ENCODE data around the gene GNAI3.

Gene GNAI3

DNA sequence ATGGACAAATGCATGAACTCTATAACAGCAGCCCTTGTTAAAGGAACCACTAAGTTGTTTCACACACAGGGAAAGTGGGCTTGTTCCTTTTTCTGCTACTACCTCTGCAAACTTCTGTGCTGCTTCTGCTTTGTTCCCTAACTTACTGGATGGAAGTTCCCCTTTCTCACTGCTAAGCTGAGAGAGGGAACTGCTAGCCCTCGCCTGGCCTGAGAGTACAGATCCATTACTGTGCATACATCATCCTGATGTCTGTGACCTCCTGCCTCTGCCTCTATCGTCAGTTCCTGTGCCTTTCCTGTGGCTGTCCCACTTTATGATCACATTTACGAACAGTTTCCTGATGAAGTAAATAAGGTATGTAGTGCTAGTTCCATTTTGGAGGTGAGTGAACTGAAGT lies 67.5 kb downstream of the GNAI3 start:
- no peak overlapping the region for H4K91ac ChIP-seq (ENCODE audit: low read depth, low read length, poor library complexity)
- H3K4me1 ChIP-seq (ENCODE audit: control insufficient read depth in 2 of 2, insufficient read depth in 1 of 2, low read depth in 1 of 2, low read length in 2 of 2): peaks cover 16 to 31% of the 10 kb centered on the region in 2 donors
- peak overlapping the region; percentile 56 for H2AFZ ChIP-seq (ENCODE audit: low read length)
- H3K18ac ChIP-seq (ENCODE audit: low read length): no peak overlapping the region
- no peak overlapping the region for H2BK5ac ChIP-seq (ENCODE audit: low read length)
- H3K23ac ChIP-seq (ENCODE audit: low read depth, low read length, poor library complexity): no peak overlapping the region
- no peak overlapping the region for H4K8ac ChIP-seq (ENCODE audit: low read depth, low read length)
- no peaks in the 10 kb centered on the region for H3K27me3 ChIP-seq (ENCODE audit: control insufficient read depth in 3 of 3, insufficient read depth in 3 of 3, low read depth in 1 of 3, low read length in 3 of 3)
- H3K36me3 ChIP-seq (replicated peaks in 1 of 2; ENCODE audit: control insufficient read depth in 2 of 2, insufficient read depth in 2 of 2, low read length in 2 of 2): no peaks in the 10 kb centered on the region
- no CpG with 5 or more reads among the region's 3 CpGs for WGBS, 2 donors (ENCODE audit: extremely low coverage in 2 of 2, insufficient read length in 2 of 2, insufficient replicate concordance in 1 of 2)
- H3K9ac ChIP-seq (ENCODE audit: low read depth, low read length, poor library complexity): no peak overlapping the region
- no peak overlapping the region for H3K27ac ChIP-seq (replicated peaks; ENCODE audit: low read length)
- H2AK5ac ChIP-seq (ENCODE audit: low read depth, low read length): no peak overlapping the region
- no peak overlapping the region for H2BK15ac ChIP-seq (ENCODE audit: low read length)
- H3K4me3 ChIP-seq (ENCODE audit: low read length in 2 of 2): no peak overlapping the region
- no peak overlapping the region for H3K14ac ChIP-seq (ENCODE audit: low read length)
- no peaks in the 10 kb centered on the region for H3K79me1 ChIP-seq (ENCODE audit: low read depth, low read length)
- no peak for DNase-seq (ENCODE audit: low spot score)
- H3K9me3 ChIP-seq (replicated peaks in 1 of 2; ENCODE audit: control insufficient read depth in 2 of 2, insufficient read depth in 1 of 2, low read depth in 1 of 2, low read length in 2 of 2): no peaks in the 10 kb centered on the region
- H3K4me2 ChIP-seq (ENCODE audit: insufficient read depth, low read length, poor library complexity, severe bottlenecking): no peak overlapping the region
- H2BK12ac ChIP-seq (ENCODE audit: low read length): no peak overlapping the region
- no peak overlapping the region for H3K4ac ChIP-seq (ENCODE audit: low read length)
- no peak overlapping the region for H2BK120ac ChIP-seq (ENCODE audit: low read depth, low read length)

DNA sequence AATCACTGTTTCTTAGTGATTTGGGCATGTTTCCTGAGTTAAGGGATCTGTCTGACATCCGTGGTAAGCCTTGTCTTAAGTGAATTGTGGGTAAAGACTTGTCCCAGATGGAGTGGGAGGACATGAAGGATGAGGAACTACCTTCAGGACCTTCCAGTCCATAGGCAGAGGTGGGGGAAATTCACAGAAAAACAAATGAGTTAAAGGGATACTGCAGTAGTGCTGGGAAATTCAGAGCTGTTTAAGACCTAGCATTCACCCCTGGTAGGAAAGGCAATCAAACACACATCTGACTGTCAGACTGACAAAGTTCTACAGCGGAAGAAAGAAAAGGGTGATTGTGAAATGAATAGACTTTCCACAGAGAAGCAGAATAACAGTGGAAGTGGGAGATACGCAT lies 68.0 kb downstream of the GNAI3 start:
- Histone ChIP-seq H3K4ac (ENCODE audit: low read length) (no peak overlapping the region), H3K27ac (replicated peaks; ENCODE audit: low read length) (no peak overlapping the region), H3K4me3 (ENCODE audit: low read length in 2 of 2) (no peak overlapping the region), H3K23ac (ENCODE audit: low read depth, low read length, poor library complexity) (no peak overlapping the region), H2BK12ac (ENCODE audit: low read length) (no peak overlapping the region), H2BK15ac (ENCODE audit: low read length) (no peak overlapping the region), H3K9ac (ENCODE audit: low read depth, low read length, poor library complexity) (no peak overlapping the region), H3K18ac (ENCODE audit: low read length) (no peak overlapping the region), H2AK5ac (ENCODE audit: low read depth, low read length) (no peak overlapping the region), H3K79me1 (ENCODE audit: low read depth, low read length) (peaks cover 3% of the 10 kb centered on the region), H2BK120ac (ENCODE audit: low read depth, low read length) (no peak overlapping the region), H3K4me1 (ENCODE audit: control insufficient read depth in 2 of 2, insufficient read depth in 1 of 2, low read depth in 1 of 2, low read length in 2 of 2) (peaks cover 17 to 35% of the 10 kb centered on the region in 2 donors), H4K91ac (ENCODE audit: low read depth, low read length, poor library complexity) (no peak overlapping the region), H3K36me3 (replicated peaks in 1 of 2; ENCODE audit: control insufficient read depth in 2 of 2, insufficient read depth in 2 of 2, low read length in 2 of 2) (no peaks in the 10 kb centered on the region), H3K9me3 (replicated peaks in 1 of 2; ENCODE audit: control insufficient read depth in 2 of 2, insufficient read depth in 1 of 2, low read depth in 1 of 2, low read length in 2 of 2) (no peaks in the 10 kb centered on the region), H2AFZ (ENCODE audit: low read length) (peak overlapping the region; percentile 56), H2BK5ac (ENCODE audit: low read length) (no peak overlapping the region), H4K8ac (ENCODE audit: low read depth, low read length) (no peak overlapping the region), H3K14ac (ENCODE audit: low read length) (no peak overlapping the region), H3K4me2 (ENCODE audit: insufficient read depth, low read length, poor library complexity, severe bottlenecking) (no peak overlapping the region), H3K27me3 (ENCODE audit: control insufficient read depth in 3 of 3, insufficient read depth in 3 of 3, low read depth in 1 of 3, low read length in 3 of 3) (no peaks in the 10 kb centered on the region)
- no peak for DNase-seq (ENCODE audit: low spot score)
- no CpG with 5 or more reads among the region's 3 CpGs for WGBS, 2 donors (ENCODE audit: extremely low coverage in 2 of 2, insufficient read length in 2 of 2, insufficient replicate concordance in 1 of 2)

DNA sequence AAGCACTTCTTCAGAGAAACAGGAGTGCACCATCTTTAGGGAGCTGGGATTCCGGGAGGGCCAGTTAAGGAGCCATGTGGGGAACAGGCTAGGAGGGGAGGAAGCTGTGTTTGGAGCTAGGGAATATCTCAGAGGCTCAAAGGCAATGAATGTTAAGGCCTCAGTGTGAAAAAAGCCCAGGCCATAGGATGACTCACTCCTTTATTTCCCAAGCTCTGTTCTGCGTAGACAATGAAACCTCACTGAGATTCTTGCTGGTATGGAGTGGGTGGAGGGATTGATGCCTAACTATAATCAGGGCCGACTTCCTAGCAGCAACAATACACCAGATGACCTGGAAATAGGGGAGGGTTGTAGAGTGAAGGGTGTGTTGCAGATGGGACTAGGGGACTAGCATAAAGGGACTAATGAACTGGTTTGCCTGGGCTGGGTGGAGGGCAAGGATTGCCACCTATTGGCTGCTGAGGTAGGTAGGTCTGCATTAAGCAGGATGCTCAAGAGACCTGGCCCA lies 68.9 kb downstream of the GNAI3 start:
- H4K91ac ChIP-seq (ENCODE audit: low read depth, low read length, poor library complexity): no peak overlapping the region
- no peak overlapping the region for H2AK5ac ChIP-seq (ENCODE audit: low read depth, low read length)
- H3K27ac ChIP-seq (replicated peaks; ENCODE audit: low read length): peak overlapping the region; percentile 68
- WGBS, 2 donors (ENCODE audit: extremely low coverage in 2 of 2, insufficient read length in 2 of 2, insufficient replicate concordance in 1 of 2): no CpG with 5 or more reads among the region's 3 CpGs
- H3K9ac ChIP-seq (ENCODE audit: low read depth, low read length, poor library complexity): no peak overlapping the region
- no peak overlapping the region for H2BK5ac ChIP-seq (ENCODE audit: low read length)
- H3K4me1 ChIP-seq (ENCODE audit: control insufficient read depth in 2 of 2, insufficient read depth in 1 of 2, low read depth in 1 of 2, low read length in 2 of 2): peaks cover 21 to 43% of the 10 kb centered on the region in 2 donors
- no peak overlapping the region for H2BK15ac ChIP-seq (ENCODE audit: low read length)
- no peak overlapping the region for H2BK12ac ChIP-seq (ENCODE audit: low read length)
- H3K18ac ChIP-seq (ENCODE audit: low read length): no peak overlapping the region
- H3K4ac ChIP-seq (ENCODE audit: low read length): no peak overlapping the region
- peak; percentile 59 for DNase-seq (ENCODE audit: low spot score)
- H3K27me3 ChIP-seq (ENCODE audit: control insufficient read depth in 3 of 3, insufficient read depth in 3 of 3, low read depth in 1 of 3, low read length in 3 of 3): no peaks in the 10 kb centered on the region
- H3K4me2 ChIP-seq (ENCODE audit: insufficient read depth, low read length, poor library complexity, severe bottlenecking): no peak overlapping the region
- H3K79me1 ChIP-seq (ENCODE audit: low read depth, low read length): peaks cover 3% of the 10 kb centered on the region
- no peak overlapping the region for H3K23ac ChIP-seq (ENCODE audit: low read depth, low read length, poor library complexity)
- H3K36me3 ChIP-seq (replicated peaks in 1 of 2; ENCODE audit: control insufficient read depth in 2 of 2, insufficient read depth in 2 of 2, low read length in 2 of 2): no peaks in the 10 kb centered on the region
- no peak overlapping the region for H3K14ac ChIP-seq (ENCODE audit: low read length)
- H2BK120ac ChIP-seq (ENCODE audit: low read depth, low read length): no peak overlapping the region
- H4K8ac ChIP-seq (ENCODE audit: low read depth, low read length): no peak overlapping the region
- H3K4me3 ChIP-seq (ENCODE audit: low read length in 2 of 2): no peak overlapping the region
- peak overlapping the region; percentile 56 for H2AFZ ChIP-seq (ENCODE audit: low read length)
- H3K9me3 ChIP-seq (replicated peaks in 1 of 2; ENCODE audit: control insufficient read depth in 2 of 2, insufficient read depth in 1 of 2, low read depth in 1 of 2, low read length in 2 of 2): no peaks in the 10 kb centered on the region

DNA sequence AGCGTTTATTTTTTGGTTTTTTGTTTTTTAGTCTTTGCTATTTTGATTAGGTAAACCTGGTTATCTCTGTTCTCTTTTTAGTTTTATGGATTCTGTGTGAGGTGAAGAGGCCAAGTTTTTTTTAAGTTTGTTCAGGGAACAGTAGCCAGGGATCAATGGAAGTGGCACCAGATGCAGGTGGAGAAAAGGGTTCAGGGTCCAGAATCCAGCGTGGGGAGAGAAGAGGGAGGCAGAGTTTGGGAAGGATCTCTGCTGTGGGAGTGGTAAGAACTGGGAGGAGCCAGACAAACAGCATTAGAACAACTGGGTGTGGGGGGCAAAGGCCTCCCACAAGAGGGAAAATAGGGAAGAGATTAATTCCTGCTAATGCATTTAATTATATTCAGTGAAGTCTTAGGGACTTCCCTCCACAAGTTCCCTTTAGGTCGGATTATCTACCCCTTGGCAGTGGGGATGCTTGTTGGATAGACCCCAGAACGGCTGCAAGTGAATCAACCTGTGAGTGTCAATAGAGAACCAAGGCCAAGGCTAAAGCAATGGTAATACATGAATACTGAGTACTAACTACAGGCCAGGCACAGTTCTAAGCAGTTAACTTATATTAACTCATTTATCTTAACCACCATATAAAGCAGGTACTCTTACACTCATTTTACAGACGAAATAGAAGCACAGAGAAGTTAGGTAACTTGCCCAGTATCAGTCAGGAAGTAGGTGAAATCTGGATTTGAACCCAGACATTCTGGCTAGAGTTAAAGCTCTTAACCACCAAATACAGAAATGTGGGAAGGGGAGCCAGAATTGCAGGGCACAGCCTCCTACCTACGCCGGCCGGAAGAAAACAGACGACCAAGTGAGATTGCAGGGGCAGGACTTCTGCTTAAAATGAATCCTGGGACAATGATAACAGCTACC lies 70.5 kb downstream of the GNAI3 start:
- H2BK15ac ChIP-seq (ENCODE audit: low read length): no peak overlapping the region
- H3K9me3 ChIP-seq (replicated peaks in 1 of 2; ENCODE audit: control insufficient read depth in 2 of 2, insufficient read depth in 1 of 2, low read depth in 1 of 2, low read length in 2 of 2): no peaks in the 10 kb centered on the region
- H3K14ac ChIP-seq (ENCODE audit: low read length): no peak overlapping the region
- no peak overlapping the region for H4K91ac ChIP-seq (ENCODE audit: low read depth, low read length, poor library complexity)
- peak overlapping the region; percentile 63 to 82 for H3K4me3 ChIP-seq (ENCODE audit: low read length in 2 of 2)
- no peak overlapping the region for H3K27ac ChIP-seq (replicated peaks; ENCODE audit: low read length)
- H3K9ac ChIP-seq (ENCODE audit: low read depth, low read length, poor library complexity): no peak overlapping the region
- H2BK5ac ChIP-seq (ENCODE audit: low read length): no peak overlapping the region
- DNase-seq (ENCODE audit: low spot score): no peak
- H2AFZ ChIP-seq (ENCODE audit: low read length): peak overlapping the region; percentile 93
- peaks cover 9% of the 10 kb centered on the region for H3K79me1 ChIP-seq (ENCODE audit: low read depth, low read length)
- H2BK120ac ChIP-seq (ENCODE audit: low read depth, low read length): no peak overlapping the region
- no peaks in the 10 kb centered on the region for H3K27me3 ChIP-seq (ENCODE audit: control insufficient read depth in 3 of 3, insufficient read depth in 3 of 3, low read depth in 1 of 3, low read length in 3 of 3)
- H3K23ac ChIP-seq (ENCODE audit: low read depth, low read length, poor library complexity): no peak overlapping the region
- no peak overlapping the region for H2BK12ac ChIP-seq (ENCODE audit: low read length)
- peak overlapping the region; percentile 94 for H3K4me2 ChIP-seq (ENCODE audit: insufficient read depth, low read length, poor library complexity, severe bottlenecking)
- peaks cover 19 to 54% of the 10 kb centered on the region in 2 donors for H3K4me1 ChIP-seq (ENCODE audit: control insufficient read depth in 2 of 2, insufficient read depth in 1 of 2, low read depth in 1 of 2, low read length in 2 of 2)
- no peak overlapping the region for H2AK5ac ChIP-seq (ENCODE audit: low read depth, low read length)
- peak overlapping the region; percentile 11 for H3K18ac ChIP-seq (ENCODE audit: low read length)
- H3K4ac ChIP-seq (ENCODE audit: low read length): no peak overlapping the region
- whole genome bisulfite sequencing, 2 donors (ENCODE audit: extremely low coverage in 2 of 2, insufficient read length in 2 of 2, insufficient replicate concordance in 1 of 2): no CpG with 5 or more reads among the region's 9 CpGs
- no peaks in the 10 kb centered on the region for H3K36me3 ChIP-seq (replicated peaks in 1 of 2; ENCODE audit: control insufficient read depth in 2 of 2, insufficient read depth in 2 of 2, low read length in 2 of 2)
- H4K8ac ChIP-seq (ENCODE audit: low read depth, low read length): no peak overlapping the region
